Neutrophil (primary cell): ENCODE data around the gene TRAPPC8.
"Not testable (repeated sequence)": the region's sequence is repeated elsewhere in the genome, so short reads cannot be mapped to it uniquely, and the experiment has no call there.

Experiments used
- H3K27ac ChIP-seq: fragments of 200-600 bp; sonication (generic); 2 replicates; pipeline ENCODE4 v1.5.1; 2016; ENCODE audit warnings: mild to moderate bottlenecking, moderate library complexity
- H3K27me3 ChIP-seq: fragments of 200-600 bp; sonication (generic); 2 replicates; pipeline ENCODE4 v1.6.0; 2016; ENCODE audit warnings: mild to moderate bottlenecking
- H3K36me3 ChIP-seq: fragments of 200-600 bp; sonication (generic); 2 replicates; pipeline ENCODE4 v1.5.1; 2017
- H3K4me1 ChIP-seq, 2 experiments: fragments of 200-600 bp in 1 of 2; sonication (generic) in 1 of 2; 1 replicate in 1 of 2; 2 replicates in 1 of 2; pipeline versions ENCODE4 v1.5.1 to v1.6.1; 2013 to 2016; ENCODE audit warnings: low read depth in 1 of 2, low read length in 1 of 2, mild to moderate bottlenecking in 1 of 2, moderate library complexity in 1 of 2; ENCODE audit not compliant: control insufficient read depth in 1 of 2, insufficient read depth in 1 of 2
- H3K4me3 ChIP-seq, 2 experiments: fragments of 200-600 bp in 1 of 2; sonication (generic) in 1 of 2; 1 replicate in 1 of 2; 2 replicates in 1 of 2; pipeline ENCODE4 v1.5.1; 2013 to 2016; ENCODE audit warnings: low read depth in 1 of 2, low read length in 1 of 2, mild to moderate bottlenecking in 1 of 2, moderate library complexity in 1 of 2
- H3K9me3 ChIP-seq: fragments of 200-600 bp; sonication (generic); 2 replicates; pipeline ENCODE4 v1.5.1; 2016
- CTCF ChIP-seq: fragments of 200-600 bp; sonication (generic); IDR thresholded peaks from 2 replicates; pipeline ENCODE4 v1.5.1; 2016; ENCODE audit warnings: antibody characterized with exemption

TRAPPC8 gene

GRCh38 chr18:31970617-31971016 is 27.7 kb upstream of the TRAPPC8 start:
- H3K27ac ChIP-seq = no peak overlapping the region
- no peaks in the 10 kb centered on the region for H3K36me3 ChIP-seq
- no peaks in the 10 kb centered on the region for H3K4me1 ChIP-seq
- no peaks in the 10 kb centered on the region for H3K27me3 ChIP-seq
- no peak for TF ChIP-seq CTCF
- no peak overlapping the region for H3K4me3 ChIP-seq
- peaks cover 11% of the 10 kb centered on the region for H3K9me3 ChIP-seq

GRCh38 chr18:31965316-31965970 is 22.5 kb upstream of the TRAPPC8 start:
- Histone ChIP-seq H3K4me1 (no peaks in the 10 kb centered on the region), H3K4me3 (no peak overlapping the region), H3K9me3 (no peaks in the 10 kb centered on the region), H3K27ac (no peak overlapping the region), H3K36me3 (no peaks in the 10 kb centered on the region), H3K27me3 (no peaks in the 10 kb centered on the region)
- TF ChIP-seq CTCF = no peak

GRCh38 chr18:31957728-31958127 is 14.8 kb upstream of the TRAPPC8 start:
- no peak overlapping the region for H3K27ac ChIP-seq
- no peak for TF ChIP-seq CTCF
- H3K36me3 ChIP-seq = no peaks in the 10 kb centered on the region
- H3K9me3 ChIP-seq = no peaks in the 10 kb centered on the region
- H3K4me3 ChIP-seq = no peak overlapping the region
- no peaks in the 10 kb centered on the region for H3K4me1 ChIP-seq
- H3K27me3 ChIP-seq = no peaks in the 10 kb centered on the region

- Histone ChIP-seq H3K4me3 (no peak overlapping the region), H3K27ac (no peak overlapping the region), H3K36me3 (no peaks in the 10 kb centered on the region), H3K4me1 (no peaks in the 10 kb centered on the region), H3K9me3 (no peaks in the 10 kb centered on the region), H3K27me3 (no peaks in the 10 kb centered on the region)
- TF ChIP-seq CTCF = no peak
Observed at GRCh38 chr18:31954349-31954748, 11.4 kb upstream of the TRAPPC8 start.

- not testable (repeated sequence) for H3K36me3 ChIP-seq, H3K4me1 ChIP-seq, H3K4me3 ChIP-seq, H3K9me3 ChIP-seq, H3K27ac ChIP-seq, H3K27me3 ChIP-seq
Observed at GRCh38 chr18:31953699-31954098, 10.8 kb upstream of the TRAPPC8 start.

- no peak overlapping the region for H3K4me3 ChIP-seq
- no peak overlapping the region for H3K27ac ChIP-seq
- no peaks in the 10 kb centered on the region for H3K4me1 ChIP-seq
- H3K36me3 ChIP-seq = no peaks in the 10 kb centered on the region
- H3K27me3 ChIP-seq = no peaks in the 10 kb centered on the region
- no peak for TF ChIP-seq CTCF
- no peaks in the 10 kb centered on the region for H3K9me3 ChIP-seq
Observed at GRCh38 chr18:31952223-31952622, 9.3 kb upstream of the TRAPPC8 start.
